ENCODE measurements around the gene LENG8.

- 0 out of 2 replicates have a peak, but pooled peaks have one; percentile 39 for TF ChIP-seq CTCF (tag by site-specific recombination; IDR thresholded peaks at IDR 0.05)
- no peak for TF ChIP-seq ZNF621 (tag by site-specific recombination; IDR thresholded peaks at IDR 0.05)
- TF ChIP-seq KLF16 (tag by site-specific recombination; IDR thresholded peaks at IDR 0.05): no peak
- TF ChIP-seq ZNF248 (tag by site-specific recombination; IDR thresholded peaks at IDR 0.05): no peak
- TF ChIP-seq SP2 (tag by site-specific recombination; IDR thresholded peaks at IDR 0.05): no peak
Measured at GRCh38 chr19:54462655-54463530, 13.9 kb downstream of the LENG8 start.

Measured in HEK293 (cell line).